IPS-NIHi11 (cell line): ENCODE measurements around the gene ALDH7A1.
"Not testable (repeated sequence)": the region's sequence is repeated elsewhere in the genome, so short reads cannot be mapped to it uniquely, and the experiment has no call there.

ENCODE experiments used
- DNase-seq: peaks from one replicate; pipeline ENCODE4 v3.0.0; 2012; ENCODE audit warnings: mixed read lengths, low spot score

The ALDH7A1 gene

GRCh38 chr5:126535856-126536545 lies 59.0 kb downstream of the ALDH7A1 start:
- DNase-seq: peak; percentile 13

GRCh38 chr5:126534553-126534952 lies 60.5 kb downstream of the ALDH7A1 start:
- no peak for DNase-seq

GRCh38 chr5:126531543-126532120 lies 63.4 kb downstream of the ALDH7A1 start:
- no peak for DNase-seq

GRCh38 chr5:126527892-126528291 lies 67.1 kb downstream of the ALDH7A1 start:
- no peak for DNase-seq

- DNase-seq: no peak
Measured at GRCh38 chr5:126527158-126527557, 67.9 kb downstream of the ALDH7A1 start.

GRCh38 chr5:126526493-126526892 lies 68.5 kb downstream of the ALDH7A1 start:
- no peak for DNase-seq

GRCh38 chr5:126525630-126526245 lies 69.3 kb downstream of the ALDH7A1 start:
- DNase-seq: peak; percentile 31

- no peak for DNase-seq
Measured at GRCh38 chr5:126523818-126524510, 71.1 kb downstream of the ALDH7A1 start.

GRCh38 chr5:126521130-126521529 lies 73.9 kb downstream of the ALDH7A1 start:
- no peak for DNase-seq

GRCh38 chr5:126520593-126520953 lies 74.4 kb downstream of the ALDH7A1 start:
- DNase-seq: no peak

GRCh38 chr5:126519637-126520592 lies 75.1 kb downstream of the ALDH7A1 start:
- DNase-seq: no peak

GRCh38 chr5:126519223-126519622 lies 75.8 kb downstream of the ALDH7A1 start:
- not testable (repeated sequence) for DNase-seq

GRCh38 chr5:126516852-126517251 lies 78.2 kb downstream of the ALDH7A1 start:
- no peak for DNase-seq

- no peak for DNase-seq
Measured at GRCh38 chr5:126516133-126516532, 78.9 kb downstream of the ALDH7A1 start.

GRCh38 chr5:126515337-126515736 lies 79.7 kb downstream of the ALDH7A1 start:
- no peak for DNase-seq

- DNase-seq: no peak
Measured at GRCh38 chr5:126514558-126515141, 80.4 kb downstream of the ALDH7A1 start.

GRCh38 chr5:126514131-126514557 lies 80.9 kb downstream of the ALDH7A1 start:
- no peak for DNase-seq

- DNase-seq: no peak
Measured at GRCh38 chr5:126513703-126514102, 81.3 kb downstream of the ALDH7A1 start.

GRCh38 chr5:126513302-126513701 lies 81.7 kb downstream of the ALDH7A1 start:
- no peak for DNase-seq

GRCh38 chr5:126512451-126512850 lies 82.6 kb downstream of the ALDH7A1 start:
- no peak for DNase-seq

GRCh38 chr5:126511961-126512360 lies 83.1 kb downstream of the ALDH7A1 start:
- DNase-seq: no peak
